ENCODE data around the gene SPPL2C. TPM values are rescaled to one million over a fixed set of nuclear protein-coding genes. Genes with fewer than 3 reads are reported as not detected.

Gene SPPL2C
- total RNA-seq, 6 experiments from 2014 or later, result not detected

- WGBS (ENCODE audit: insufficient coverage, low coverage, low lambda C conversion rate, missing lambda C conversion rate), result 83% methylated on average over 1 of the region's 2 CpGs
- no peaks in the 10 kb centered on the region for H3K36me3 ChIP-seq
- H3K27ac ChIP-seq, result no peak overlapping the region
- H3K9me3 ChIP-seq, result no peaks in the 10 kb centered on the region
- H3K4me3 ChIP-seq, result no peak overlapping the region
- no peak for TF ChIP-seq POLR2A (IDR thresholded peaks at IDR 0.05)
- no peak for TF ChIP-seq CTCF (IDR thresholded peaks at IDR 0.05)
- H3K4me1 ChIP-seq, result no peaks in the 10 kb centered on the region
- H3K27me3 ChIP-seq, result no peaks in the 10 kb centered on the region
- DNase-seq, result no peak
- intact Hi-C loops (cut with DNase I), result no loop called here
- no peak for ATAC-seq
Observed at GRCh38 chr17:45886852-45887251, 42.2 kb downstream of the SPPL2C start.

GRCh38 chr17:45888392-45888791 lies 43.7 kb downstream of the SPPL2C start:
- intact Hi-C loops (cut with DNase I), result no loop called here
- no peak for ATAC-seq

GRCh38 chr17:45889579-45889978 lies 44.9 kb downstream of the SPPL2C start:
- WGBS (ENCODE audit: insufficient coverage, low coverage, low lambda C conversion rate, missing lambda C conversion rate), result 35% methylated on average over 4 of the region's 4 CpGs
- H3K4me1 ChIP-seq, result peaks cover 0 to 1% (median 0%) of the 10 kb centered on the region in 4 donors
- H3K9me3 ChIP-seq, result no peaks in the 10 kb centered on the region
- ATAC-seq (no peak), DNase-seq (no peak)
- peak in 1 of 4 donors; percentile 7 for TF ChIP-seq CTCF (IDR thresholded peaks at IDR 0.05)
- no peak for TF ChIP-seq POLR2A (IDR thresholded peaks at IDR 0.05)
- H3K36me3 ChIP-seq, result no peaks in the 10 kb centered on the region
- H3K27me3 ChIP-seq, result no peaks in the 10 kb centered on the region
- H3K4me3 ChIP-seq, result no peak overlapping the region
- H3K27ac ChIP-seq, result no peak overlapping the region
- intact Hi-C loops (cut with DNase I), result no loop called here

More at GRCh38 chr17:45888392-45888791, 43.7 kb downstream of the SPPL2C start:
- H3K4me3 ChIP-seq, result no peak overlapping the region
- H3K27ac ChIP-seq, result no peak overlapping the region
- no peak for TF ChIP-seq CTCF (IDR thresholded peaks at IDR 0.05)
- DNase-seq, result no peak
- WGBS (ENCODE audit: insufficient coverage, low coverage, low lambda C conversion rate, missing lambda C conversion rate), result 22% methylated on average over 3 of the region's 5 CpGs
- H3K27me3 ChIP-seq, result no peaks in the 10 kb centered on the region
- no peaks in the 10 kb centered on the region for H3K36me3 ChIP-seq
- H3K9me3 ChIP-seq, result no peaks in the 10 kb centered on the region
- H3K4me1 ChIP-seq, result no peaks in the 10 kb centered on the region

GRCh38 chr17:45893725-45894021 lies 49.0 kb downstream of the SPPL2C start:
- peaks cover 0 to 24% (median 0%) of the 10 kb centered on the region in 4 donors for H3K4me1 ChIP-seq
- peaks cover 0 to 5% of the 10 kb centered on the region in 2 donors for H3K27me3 ChIP-seq

More at GRCh38 chr17:45893725-45894021, 49.0 kb downstream of the SPPL2C start:
- peak overlapping the region in 1 of 3 donors; percentile 16 for H3K27ac ChIP-seq
- intact Hi-C loops (cut with DNase I), result no loop called here
- DNase-seq (no peak), ATAC-seq (no peak)
- H3K4me3 ChIP-seq, result peak overlapping the region; percentile 57 to 62 (median 61)
- no peaks in the 10 kb centered on the region for H3K9me3 ChIP-seq
- TF ChIP-seq CTCF (IDR thresholded peaks at IDR 0.05) (no peak), POLR2A (IDR thresholded peaks at IDR 0.05) (no peak)
- WGBS (ENCODE audit: insufficient coverage, low coverage, low lambda C conversion rate, missing lambda C conversion rate), result 60% methylated on average over 7 of the region's 7 CpGs
- no peaks in the 10 kb centered on the region for H3K36me3 ChIP-seq
